ENCODE measurements around the gene PKD2L1.

PKD2L1 gene

DNA sequence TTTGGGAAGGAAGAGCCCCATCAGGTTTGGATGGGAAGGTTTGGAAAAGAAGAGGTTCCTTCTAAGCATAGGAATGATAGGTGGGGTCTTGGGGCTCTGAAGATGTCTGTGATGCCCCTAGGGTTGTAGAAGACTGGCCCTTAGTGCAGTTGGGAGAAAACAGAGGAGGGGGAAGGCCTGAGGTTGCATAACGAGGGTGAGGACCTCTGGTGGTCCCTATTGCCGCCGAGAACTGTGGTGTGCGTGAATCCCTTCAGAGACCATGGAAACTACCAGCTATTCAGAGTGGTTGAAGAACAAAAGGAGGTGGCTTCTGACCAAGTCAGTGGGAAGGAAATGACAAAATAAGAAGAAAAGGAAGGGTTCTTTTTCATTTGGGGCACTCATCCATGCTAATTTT, 3.1 kb upstream of the PKD2L1 start:
- TF ChIP-seq, protein P1, sequence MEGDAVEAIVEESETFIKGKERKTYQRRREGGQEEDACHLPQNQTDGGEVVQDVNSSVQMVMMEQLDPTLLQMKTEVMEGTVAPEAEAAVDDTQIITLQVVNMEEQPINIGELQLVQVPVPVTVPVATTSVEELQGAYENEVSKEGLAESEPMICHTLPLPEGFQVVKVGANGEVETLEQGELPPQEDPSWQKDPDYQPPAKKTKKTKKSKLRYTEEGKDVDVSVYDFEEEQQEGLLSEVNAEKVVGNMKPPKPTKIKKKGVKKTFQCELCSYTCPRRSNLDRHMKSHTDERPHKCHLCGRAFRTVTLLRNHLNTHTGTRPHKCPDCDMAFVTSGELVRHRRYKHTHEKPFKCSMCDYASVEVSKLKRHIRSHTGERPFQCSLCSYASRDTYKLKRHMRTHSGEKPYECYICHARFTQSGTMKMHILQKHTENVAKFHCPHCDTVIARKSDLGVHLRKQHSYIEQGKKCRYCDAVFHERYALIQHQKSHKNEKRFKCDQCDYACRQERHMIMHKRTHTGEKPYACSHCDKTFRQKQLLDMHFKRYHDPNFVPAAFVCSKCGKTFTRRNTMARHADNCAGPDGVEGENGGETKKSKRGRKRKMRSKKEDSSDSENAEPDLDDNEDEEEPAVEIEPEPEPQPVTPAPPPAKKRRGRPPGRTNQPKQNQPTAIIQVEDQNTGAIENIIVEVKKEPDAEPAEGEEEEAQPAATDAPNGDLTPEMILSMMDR (IDR thresholded peaks at IDR 0.05) = no peak

DNA sequence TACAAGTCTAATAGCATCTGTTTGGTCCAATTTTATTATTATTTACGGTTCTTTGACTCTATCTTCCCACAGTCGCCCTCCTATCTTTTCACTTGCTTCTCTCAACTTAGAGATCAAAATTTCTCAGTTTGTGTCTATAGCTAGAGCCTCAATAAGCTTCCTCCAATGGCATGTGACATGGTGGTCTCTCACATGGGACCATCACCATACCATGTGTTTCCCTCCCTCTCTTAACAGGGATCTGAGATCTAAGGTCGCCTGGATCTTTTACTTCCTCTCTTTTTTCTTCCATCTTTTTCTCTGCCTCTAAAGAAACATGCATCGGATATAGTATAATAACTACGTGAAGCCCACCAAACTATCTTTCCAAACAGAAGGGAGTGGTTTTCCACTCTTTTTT, 1.8 kb downstream of the PKD2L1 start:
- TF ChIP-seq, protein P1 (IDR thresholded peaks at IDR 0.05) = no peak

DNA sequence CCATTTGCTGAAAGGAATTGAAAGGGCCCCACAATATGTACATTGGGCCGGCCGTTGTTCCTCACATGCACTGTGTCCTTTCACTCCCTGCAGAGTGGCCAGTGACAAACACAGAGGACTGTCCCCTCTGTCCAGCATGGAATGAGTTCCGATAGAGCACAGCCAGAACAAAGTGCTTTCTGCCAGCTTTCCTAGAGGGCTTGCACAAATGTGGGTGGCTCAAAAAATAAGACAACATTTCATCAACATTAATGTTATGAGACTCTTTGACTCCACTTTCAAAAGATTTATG, 2.4 kb downstream of the PKD2L1 start:
- TF ChIP-seq, protein P1 (IDR thresholded peaks at IDR 0.05) = no peak

DNA sequence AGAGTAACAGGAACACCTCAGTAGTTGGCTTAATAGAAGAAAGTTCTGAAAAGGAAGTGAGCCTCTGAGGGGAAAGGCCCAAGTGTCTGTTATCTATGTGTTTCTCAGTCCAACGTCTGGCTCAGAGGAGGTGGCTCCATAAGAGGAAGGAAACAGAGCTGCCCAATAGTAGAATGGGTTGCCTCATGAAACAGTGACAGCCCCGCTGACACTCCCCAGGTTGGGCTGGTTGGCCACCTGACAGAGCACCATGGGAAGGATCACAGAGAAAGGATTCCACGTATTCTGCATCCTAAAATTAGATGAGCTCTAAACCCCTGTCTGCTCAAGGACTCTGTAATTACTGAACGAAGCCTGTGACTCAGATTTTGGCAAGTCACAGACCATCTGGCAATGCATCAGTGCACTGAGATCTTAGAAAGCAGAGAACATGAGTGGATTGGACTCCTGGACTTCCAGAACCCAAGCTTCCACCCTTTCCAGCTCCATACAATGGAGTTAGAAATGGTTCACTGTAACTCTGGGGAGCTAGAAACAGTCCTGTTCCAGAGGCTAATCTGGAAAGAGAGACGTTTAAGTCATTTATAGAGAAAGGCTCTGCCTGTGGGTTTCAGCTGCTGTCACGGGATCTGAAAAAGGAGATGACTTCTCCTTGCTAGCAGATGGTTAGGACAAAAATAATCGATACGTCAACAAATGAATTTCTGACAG, 2.9 kb downstream of the PKD2L1 start:
- TF ChIP-seq, protein P1 (IDR thresholded peaks at IDR 0.05) = no peak

DNA sequence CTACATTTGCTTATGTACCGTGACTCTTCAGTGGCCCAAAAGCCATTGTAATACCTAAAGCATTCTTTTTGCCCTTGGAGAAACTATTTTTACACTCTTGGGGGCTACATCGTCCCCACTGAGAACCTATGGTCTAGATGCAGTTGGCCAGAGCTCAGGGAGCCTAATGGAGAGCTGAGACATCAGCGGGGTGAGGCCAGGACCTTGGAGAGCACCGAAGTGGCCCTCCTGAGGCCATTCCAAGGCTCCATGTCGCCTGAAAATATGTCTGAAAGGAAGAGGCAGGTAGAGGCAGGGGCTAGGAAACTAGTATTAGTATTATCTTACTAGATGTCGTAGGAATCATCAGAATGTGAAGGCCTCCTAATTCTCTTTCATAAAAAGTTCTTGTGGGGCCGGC, 4.9 kb downstream of the PKD2L1 start:
- TF ChIP-seq, protein P1 (IDR thresholded peaks at IDR 0.05) = no peak

DNA sequence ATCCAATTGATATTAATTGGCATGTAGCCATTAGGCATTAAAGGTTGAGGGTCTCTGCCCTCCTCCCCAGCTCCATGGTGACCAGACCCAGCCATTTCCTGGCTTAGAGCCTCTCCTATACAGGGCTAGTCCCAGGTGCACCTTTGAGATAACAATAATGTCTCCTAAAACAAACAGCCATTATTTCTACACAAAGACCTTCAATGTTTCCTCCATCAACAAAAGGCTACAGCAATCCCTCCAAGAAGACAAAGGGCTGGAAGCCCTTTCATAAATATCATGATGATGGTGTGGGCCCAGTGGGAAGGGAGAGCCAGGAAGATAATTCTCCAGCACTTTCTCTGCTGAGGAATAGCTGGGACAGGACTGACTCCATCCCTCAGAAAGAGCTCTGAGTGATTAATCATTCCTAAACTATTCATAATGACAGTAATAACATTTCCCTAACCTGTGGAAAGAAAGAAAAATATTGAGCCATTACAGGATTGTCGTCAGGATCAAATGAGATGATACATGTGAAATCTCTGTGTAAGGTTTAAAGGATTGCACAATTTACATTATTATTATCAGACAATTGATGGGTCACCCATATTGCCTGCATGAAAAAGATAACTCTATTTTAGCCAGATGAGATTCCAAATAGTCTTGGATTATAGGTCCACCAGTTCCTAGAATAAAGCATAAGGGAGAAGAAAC, 10.2 kb downstream of the PKD2L1 start:
- TF ChIP-seq, protein P1 (IDR thresholded peaks at IDR 0.05) = no peak

DNA sequence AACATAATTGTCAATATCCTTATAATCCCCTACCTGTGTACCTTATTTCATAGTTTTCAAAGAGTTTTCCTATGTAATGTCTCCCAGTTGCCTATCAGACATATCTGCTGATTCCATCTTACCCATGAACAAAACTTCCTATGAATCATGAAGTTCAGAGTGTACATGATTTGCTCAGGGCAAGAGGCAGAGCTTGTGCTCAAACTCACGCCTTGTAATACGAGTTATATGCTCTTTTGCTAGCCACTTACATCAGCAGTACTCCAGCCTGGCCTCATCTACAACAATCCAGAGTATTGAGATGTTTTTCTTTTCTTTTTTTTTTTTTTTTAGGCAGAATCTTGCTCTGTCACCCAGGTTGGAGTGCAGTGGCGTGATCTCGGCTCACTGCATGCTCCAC, 11.8 kb downstream of the PKD2L1 start:
- TF ChIP-seq, protein P1 (IDR thresholded peaks at IDR 0.05) = no peak

Data from LNCAP (cell line).